Measurements from ENCODE around the gene TMPRSS9.

DNA sequence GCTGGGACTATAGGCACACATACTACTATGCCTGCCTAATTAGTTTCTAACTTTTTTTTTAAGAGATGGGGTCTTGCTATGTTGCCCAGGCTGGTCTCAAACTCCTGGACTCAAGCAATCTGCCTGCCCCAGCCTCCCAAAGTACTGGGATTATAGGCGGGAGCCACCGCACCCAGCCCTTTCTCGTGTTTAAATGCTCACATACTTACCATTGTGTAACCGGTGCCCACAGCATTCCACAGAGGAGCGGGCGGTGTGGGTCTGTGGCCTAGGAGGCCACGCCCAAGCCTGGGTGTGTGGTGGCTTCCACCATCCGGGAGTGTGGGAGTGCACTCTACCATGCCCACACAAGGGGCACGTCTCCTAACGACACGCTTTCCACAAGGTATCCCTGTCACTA, 89.0 kb downstream of the TMPRSS9 start:
- TF ChIP-seq, protein P1, sequence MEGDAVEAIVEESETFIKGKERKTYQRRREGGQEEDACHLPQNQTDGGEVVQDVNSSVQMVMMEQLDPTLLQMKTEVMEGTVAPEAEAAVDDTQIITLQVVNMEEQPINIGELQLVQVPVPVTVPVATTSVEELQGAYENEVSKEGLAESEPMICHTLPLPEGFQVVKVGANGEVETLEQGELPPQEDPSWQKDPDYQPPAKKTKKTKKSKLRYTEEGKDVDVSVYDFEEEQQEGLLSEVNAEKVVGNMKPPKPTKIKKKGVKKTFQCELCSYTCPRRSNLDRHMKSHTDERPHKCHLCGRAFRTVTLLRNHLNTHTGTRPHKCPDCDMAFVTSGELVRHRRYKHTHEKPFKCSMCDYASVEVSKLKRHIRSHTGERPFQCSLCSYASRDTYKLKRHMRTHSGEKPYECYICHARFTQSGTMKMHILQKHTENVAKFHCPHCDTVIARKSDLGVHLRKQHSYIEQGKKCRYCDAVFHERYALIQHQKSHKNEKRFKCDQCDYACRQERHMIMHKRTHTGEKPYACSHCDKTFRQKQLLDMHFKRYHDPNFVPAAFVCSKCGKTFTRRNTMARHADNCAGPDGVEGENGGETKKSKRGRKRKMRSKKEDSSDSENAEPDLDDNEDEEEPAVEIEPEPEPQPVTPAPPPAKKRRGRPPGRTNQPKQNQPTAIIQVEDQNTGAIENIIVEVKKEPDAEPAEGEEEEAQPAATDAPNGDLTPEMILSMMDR (IDR thresholded peaks at IDR 0.05), result no peak
- TF ChIP-seq TCF7L2 (IDR thresholded peaks at IDR 0.05; ENCODE audit: low read depth, low read length) (no peak), SIN3A (IDR thresholded peaks at IDR 0.05; ENCODE audit: borderline replicate concordance, insufficient read depth, low read depth, low read length) (no peak), POLR2AphosphoS5 (IDR thresholded peaks at IDR 0.05; ENCODE audit: low read depth, low read length) (no peak)
